ENCODE data around the gene CNOT4. TPM values are rescaled to one million over a fixed set of nuclear protein-coding genes. Genes with fewer than 3 reads are reported as not detected.

The CNOT4 gene
- total RNA-seq, 1 donor from 2014 or later, result 22.8 TPM

DNA sequence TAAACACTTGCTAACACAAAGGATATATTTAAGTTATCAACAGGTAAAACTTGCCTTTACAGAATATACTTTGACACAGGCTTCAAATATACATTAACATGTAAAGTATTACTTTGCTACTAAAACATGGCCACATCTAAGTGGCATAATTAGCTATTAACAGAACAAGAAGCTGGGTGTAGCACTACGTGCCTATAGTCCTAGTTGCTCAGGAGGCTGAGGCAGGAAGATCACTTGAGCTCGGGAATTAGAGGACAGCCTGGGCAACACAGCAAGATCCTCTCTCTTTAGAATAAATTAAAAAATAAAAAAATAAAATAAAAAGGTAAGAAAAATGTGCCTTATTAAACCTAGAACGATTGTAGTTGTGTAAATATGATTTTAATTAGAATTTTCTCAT lies 106.6 kb downstream of the CNOT4 start:
- Mint-ChIP-seq H3K9me3 (ENCODE audit: unreplicated experiment) (no peaks in the 10 kb centered on the region), H3K4me1 (ENCODE audit: unreplicated experiment) (no peaks in the 10 kb centered on the region), H3K27ac (ENCODE audit: unreplicated experiment) (no peak overlapping the region), H3K4me3 (ENCODE audit: unreplicated experiment) (no peak overlapping the region), H3K36me3 (ENCODE audit: unreplicated experiment) (peaks cover 12% of the 10 kb centered on the region), H3K27me3 (ENCODE audit: unreplicated experiment) (no peaks in the 10 kb centered on the region)
- no peak for DNase-seq (ENCODE audit: extremely low spot score, unreplicated experiment)
- TF ChIP-seq, protein P1, sequence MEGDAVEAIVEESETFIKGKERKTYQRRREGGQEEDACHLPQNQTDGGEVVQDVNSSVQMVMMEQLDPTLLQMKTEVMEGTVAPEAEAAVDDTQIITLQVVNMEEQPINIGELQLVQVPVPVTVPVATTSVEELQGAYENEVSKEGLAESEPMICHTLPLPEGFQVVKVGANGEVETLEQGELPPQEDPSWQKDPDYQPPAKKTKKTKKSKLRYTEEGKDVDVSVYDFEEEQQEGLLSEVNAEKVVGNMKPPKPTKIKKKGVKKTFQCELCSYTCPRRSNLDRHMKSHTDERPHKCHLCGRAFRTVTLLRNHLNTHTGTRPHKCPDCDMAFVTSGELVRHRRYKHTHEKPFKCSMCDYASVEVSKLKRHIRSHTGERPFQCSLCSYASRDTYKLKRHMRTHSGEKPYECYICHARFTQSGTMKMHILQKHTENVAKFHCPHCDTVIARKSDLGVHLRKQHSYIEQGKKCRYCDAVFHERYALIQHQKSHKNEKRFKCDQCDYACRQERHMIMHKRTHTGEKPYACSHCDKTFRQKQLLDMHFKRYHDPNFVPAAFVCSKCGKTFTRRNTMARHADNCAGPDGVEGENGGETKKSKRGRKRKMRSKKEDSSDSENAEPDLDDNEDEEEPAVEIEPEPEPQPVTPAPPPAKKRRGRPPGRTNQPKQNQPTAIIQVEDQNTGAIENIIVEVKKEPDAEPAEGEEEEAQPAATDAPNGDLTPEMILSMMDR (IDR thresholded peaks at IDR 0.05), result no peak

DNA sequence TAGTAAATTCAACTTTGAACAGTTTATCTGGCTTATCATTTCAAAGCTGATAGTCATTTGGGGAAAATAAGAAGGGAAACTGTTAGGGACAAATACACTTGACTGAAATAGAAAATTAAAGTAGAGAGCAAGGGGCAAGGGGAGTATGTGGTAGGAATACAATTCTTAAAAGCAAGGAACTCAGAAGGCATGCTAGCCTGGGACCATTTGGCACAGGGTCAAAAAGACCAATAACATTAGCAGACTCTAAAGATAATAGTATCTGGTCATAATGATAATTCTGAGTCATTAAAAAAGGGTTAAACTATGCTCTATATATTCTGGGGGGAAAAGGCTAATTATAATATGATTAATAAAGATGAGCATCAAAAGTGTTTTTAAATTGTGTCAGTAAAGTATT lies 112.2 kb downstream of the CNOT4 start:
- Mint-ChIP-seq H3K4me1 (ENCODE audit: unreplicated experiment) (no peaks in the 10 kb centered on the region), H3K4me3 (ENCODE audit: unreplicated experiment) (no peak overlapping the region), H3K27ac (ENCODE audit: unreplicated experiment) (no peak overlapping the region), H3K9me3 (ENCODE audit: unreplicated experiment) (no peaks in the 10 kb centered on the region), H3K36me3 (ENCODE audit: unreplicated experiment) (peaks cover 24% of the 10 kb centered on the region), H3K27me3 (ENCODE audit: unreplicated experiment) (no peaks in the 10 kb centered on the region)
- TF ChIP-seq, protein P1 (IDR thresholded peaks at IDR 0.05), result no peak
- DNase-seq (ENCODE audit: extremely low spot score, unreplicated experiment), result no peak

DNA sequence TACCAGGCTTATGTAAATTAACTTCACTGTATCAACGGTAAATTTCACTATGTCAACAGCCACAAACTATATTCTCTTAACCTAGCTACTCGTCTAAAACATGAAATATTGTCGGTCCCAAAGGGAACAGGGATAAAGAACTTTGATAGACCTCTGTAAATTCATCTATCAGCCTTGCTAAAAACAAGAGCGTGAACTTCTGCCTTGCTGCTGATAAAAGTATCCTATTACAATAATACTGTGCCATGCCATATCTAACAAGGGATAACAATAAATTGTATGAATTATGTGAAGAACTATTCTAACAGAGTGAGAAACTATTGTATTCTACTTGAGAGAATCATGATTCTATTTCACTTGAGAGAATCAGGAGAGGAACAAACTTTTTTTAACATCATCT lies 117.2 kb downstream of the CNOT4 start:
- Mint-ChIP-seq H3K9me3 (ENCODE audit: unreplicated experiment) (no peaks in the 10 kb centered on the region), H3K4me3 (ENCODE audit: unreplicated experiment) (no peak overlapping the region), H3K27me3 (ENCODE audit: unreplicated experiment) (no peaks in the 10 kb centered on the region), H3K4me1 (ENCODE audit: unreplicated experiment) (no peaks in the 10 kb centered on the region), H3K27ac (ENCODE audit: unreplicated experiment) (no peak overlapping the region), H3K36me3 (ENCODE audit: unreplicated experiment) (peaks cover 27% of the 10 kb centered on the region)
- TF ChIP-seq, protein P1 (IDR thresholded peaks at IDR 0.05), result no peak
- DNase-seq (ENCODE audit: extremely low spot score, unreplicated experiment), result no peak

DNA sequence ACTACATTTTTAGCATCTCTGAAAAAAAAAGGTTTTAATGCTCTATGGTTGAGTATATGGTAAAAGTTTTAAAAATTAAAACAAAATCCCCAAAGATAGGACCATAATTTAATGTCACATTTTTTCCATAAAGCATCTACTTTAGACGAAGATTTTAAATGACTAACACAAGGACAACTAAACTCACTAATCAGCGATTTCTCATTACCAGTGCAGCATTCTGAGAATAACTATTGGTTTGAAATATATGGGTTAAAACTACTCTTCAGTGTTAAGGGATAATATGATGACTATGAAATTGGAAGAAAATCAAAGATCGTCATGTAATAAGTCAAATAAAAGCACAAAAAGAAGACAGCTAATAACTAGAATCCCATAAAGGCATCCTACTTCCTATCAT lies 118.4 kb downstream of the CNOT4 start:
- Mint-ChIP-seq H3K9me3 (ENCODE audit: unreplicated experiment) (no peaks in the 10 kb centered on the region), H3K36me3 (ENCODE audit: unreplicated experiment) (peaks cover 26% of the 10 kb centered on the region), H3K4me3 (ENCODE audit: unreplicated experiment) (no peak overlapping the region), H3K4me1 (ENCODE audit: unreplicated experiment) (peaks cover 4% of the 10 kb centered on the region), H3K27me3 (ENCODE audit: unreplicated experiment) (no peaks in the 10 kb centered on the region), H3K27ac (ENCODE audit: unreplicated experiment) (no peak overlapping the region)
- TF ChIP-seq, protein P1 (IDR thresholded peaks at IDR 0.05), result no peak
- no peak for DNase-seq (ENCODE audit: extremely low spot score, unreplicated experiment)

DNA sequence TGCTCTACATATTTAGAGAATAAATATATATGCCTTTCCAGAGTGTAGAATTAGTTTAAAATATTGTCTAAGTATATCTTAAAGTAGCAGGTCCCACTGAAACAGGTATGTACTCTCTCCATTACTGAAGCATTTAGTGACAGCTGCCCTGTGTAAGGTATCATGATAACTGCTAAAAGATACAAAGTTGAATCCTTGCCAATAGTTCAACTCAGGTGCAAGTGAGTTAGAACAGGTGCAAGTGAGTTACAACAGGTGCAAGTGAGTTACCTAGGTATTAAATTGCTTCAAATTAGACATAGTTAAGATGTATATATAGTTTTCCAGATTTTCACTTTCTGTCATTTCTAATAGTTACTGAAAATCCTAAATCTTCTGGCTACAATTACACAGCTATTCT lies 119.1 kb downstream of the CNOT4 start:
- TF ChIP-seq, protein P1 (IDR thresholded peaks at IDR 0.05), result no peak
- no peak overlapping the region for H3K27ac Mint-ChIP-seq (ENCODE audit: unreplicated experiment)
- peaks cover 10% of the 10 kb centered on the region for H3K4me1 Mint-ChIP-seq (ENCODE audit: unreplicated experiment)
- peaks cover 26% of the 10 kb centered on the region for H3K36me3 Mint-ChIP-seq (ENCODE audit: unreplicated experiment)
- no peak for DNase-seq (ENCODE audit: extremely low spot score, unreplicated experiment)
- H3K4me3 Mint-ChIP-seq (ENCODE audit: unreplicated experiment), result no peak overlapping the region
- H3K9me3 Mint-ChIP-seq (ENCODE audit: unreplicated experiment), result no peaks in the 10 kb centered on the region
- H3K27me3 Mint-ChIP-seq (ENCODE audit: unreplicated experiment), result no peaks in the 10 kb centered on the region
